ENCODE measurements around the gene ZNF341. TPM values are rescaled to one million over a fixed set of nuclear protein-coding genes. Genes with fewer than 3 reads are reported as not detected.

The ZNF341 gene
- polyA plus RNA-seq, 3 donors: 1.4 to 2.0 (median 1.9) TPM

Other genes with a start within 250 kb of the ZNF341 start
- gene CBFA2T2, start 241.9 kb upstream of the ZNF341 start, polyA plus RNA-seq: 1 to 10 TPM; 4.1 to 5.8 (median 4.3) TPM
- gene C20orf144, start 69.7 kb upstream of the ZNF341 start, polyA plus RNA-seq: under 1 TPM; 0.05 to 0.11 (median 0.06) TPM
- gene ACTL10, start 65.1 kb upstream of the ZNF341 start, polyA plus RNA-seq: 1 to 10 TPM in 1 of 3 donors, under 1 TPM in 2; 0.34 to 3.4 (median 0.61) TPM
- 10 to 100 TPM; 14.6 to 25.7 (median 19.6) TPM for gene NECAB3, start 57.6 kb upstream of the ZNF341 start, polyA plus RNA-seq
- 1 to 10 TPM in 2 of 3 donors, under 1 TPM in 1; 0.59 to 2.0 (median 1.3) TPM for gene E2F1, start 45.6 kb upstream of the ZNF341 start, polyA plus RNA-seq
- gene PXMP4, start 11.7 kb upstream of the ZNF341 start, polyA plus RNA-seq: 1 to 10 TPM; 3.1 to 4.8 (median 4.6) TPM
- 100 to 1,000 TPM in 1 of 3 donors, 10 to 100 TPM in 2; 50.9 to 131 (median 97.2) TPM for gene CHMP4B, start 79.4 kb downstream of the ZNF341 start, polyA plus RNA-seq

Measured in adipose tissue (tissue), 3 donors.